ENCODE measurements around the gene GAL3ST2. TPM values are rescaled to one million over a fixed set of nuclear protein-coding genes. Genes with fewer than 3 reads are reported as not detected.

GAL3ST2 gene
- total RNA-seq, 4 donors from 2014 or later, result 0.21 to 0.29 TPM; not detected in 2

DNA sequence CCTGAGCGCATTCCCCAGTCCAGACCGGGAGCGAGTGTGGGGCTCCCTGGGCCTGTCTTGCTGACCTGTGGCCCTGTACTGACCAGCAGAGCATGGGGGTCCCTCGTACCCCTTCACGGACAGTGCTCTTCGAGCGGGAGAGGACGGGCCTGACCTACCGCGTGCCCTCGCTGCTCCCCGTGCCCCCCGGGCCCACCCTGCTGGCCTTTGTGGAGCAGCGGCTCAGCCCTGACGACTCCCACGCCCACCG, 37.7 kb downstream of the GAL3ST2 start:
- intact Hi-C loops (cut with DNase I; ENCODE audit: low total_unique reads), result no loop called here
- no peaks in the 10 kb centered on the region for H3K36me3 ChIP-seq
- TF ChIP-seq POLR2A (IDR thresholded peaks at IDR 0.05), result no peak
- no peak for TF ChIP-seq CTCF (IDR thresholded peaks at IDR 0.05)
- no peaks in the 10 kb centered on the region for H3K27me3 ChIP-seq
- no peak overlapping the region for H3K4me3 ChIP-seq
- H3K9me3 ChIP-seq, result no peaks in the 10 kb centered on the region
- DNase-seq, result no peak
- no peak overlapping the region for H3K27ac ChIP-seq
- H3K4me1 ChIP-seq, result no peaks in the 10 kb centered on the region

GRCh38 chr2:241814643-241815476, 38.2 kb downstream of the GAL3ST2 start:
- DNase-seq, result no peak
- Histone ChIP-seq H3K4me1 (no peaks in the 10 kb centered on the region), H3K27me3 (no peaks in the 10 kb centered on the region), H3K4me3 (no peak overlapping the region), H3K36me3 (no peaks in the 10 kb centered on the region), H3K27ac (no peak overlapping the region), H3K9me3 (no peaks in the 10 kb centered on the region)
- intact Hi-C loops (cut with DNase I; ENCODE audit: low total_unique reads), result no loop called here
- TF ChIP-seq POLR2A (IDR thresholded peaks at IDR 0.05) (no peak), CTCF (IDR thresholded peaks at IDR 0.05) (no peak)

DNA sequence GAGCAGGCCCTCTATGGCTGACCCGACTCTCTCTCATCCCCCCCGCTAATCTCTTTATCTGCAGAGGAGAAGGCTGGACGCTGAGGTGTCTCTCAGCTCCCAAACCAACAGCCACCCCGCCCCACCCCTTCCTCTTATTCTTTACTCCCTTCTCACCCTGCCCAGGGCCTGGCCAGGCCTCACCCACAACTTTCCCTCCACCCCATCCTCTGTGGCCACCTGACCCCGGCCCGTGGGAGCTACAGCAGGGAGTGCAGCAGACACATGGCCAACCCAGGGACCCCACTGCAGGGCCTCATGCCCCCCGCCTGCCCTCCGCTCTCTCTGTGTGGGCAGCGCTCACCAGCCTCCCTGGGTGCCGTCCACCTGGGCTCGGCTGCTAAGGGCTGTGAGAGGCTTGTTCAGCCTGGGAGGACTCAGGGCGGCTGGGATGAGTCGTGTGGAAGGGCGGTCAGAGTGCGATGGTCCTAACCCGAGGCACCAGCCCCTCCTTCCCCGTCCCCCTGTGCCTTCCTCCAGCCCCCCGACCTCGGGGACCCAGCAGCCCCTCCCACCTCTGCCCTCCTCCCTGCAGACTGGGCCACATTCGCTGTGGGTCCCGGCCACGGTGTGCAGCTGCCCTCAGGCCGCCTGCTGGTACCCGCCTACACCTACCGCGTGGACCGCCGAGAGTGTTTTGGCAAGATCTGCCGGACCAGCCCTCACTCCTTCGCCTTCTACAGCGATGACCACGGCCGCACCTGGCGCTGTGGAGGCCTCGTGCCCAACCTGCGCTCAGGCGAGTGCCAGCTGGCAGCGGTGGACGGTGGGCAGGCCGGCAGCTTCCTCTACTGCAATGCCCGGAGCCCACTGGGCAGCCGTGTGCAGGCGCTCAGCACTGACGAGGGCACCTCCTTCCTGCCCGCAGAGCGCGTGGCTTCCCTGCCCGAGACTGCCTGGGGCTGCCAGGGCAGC, 39.1 kb downstream of the GAL3ST2 start:
- DNase-seq, result no peak
- intact Hi-C loops (cut with DNase I; ENCODE audit: low total_unique reads), result no loop called here
- H3K9me3 ChIP-seq, result no peaks in the 10 kb centered on the region
- TF ChIP-seq POLR2A (IDR thresholded peaks at IDR 0.05), result no peak
- no peak for TF ChIP-seq CTCF (IDR thresholded peaks at IDR 0.05)
- no peak overlapping the region for H3K27ac ChIP-seq
- H3K36me3 ChIP-seq, result no peaks in the 10 kb centered on the region
- no peak overlapping the region for H3K4me3 ChIP-seq
- H3K27me3 ChIP-seq, result no peaks in the 10 kb centered on the region
- no peaks in the 10 kb centered on the region for H3K4me1 ChIP-seq

DNA sequence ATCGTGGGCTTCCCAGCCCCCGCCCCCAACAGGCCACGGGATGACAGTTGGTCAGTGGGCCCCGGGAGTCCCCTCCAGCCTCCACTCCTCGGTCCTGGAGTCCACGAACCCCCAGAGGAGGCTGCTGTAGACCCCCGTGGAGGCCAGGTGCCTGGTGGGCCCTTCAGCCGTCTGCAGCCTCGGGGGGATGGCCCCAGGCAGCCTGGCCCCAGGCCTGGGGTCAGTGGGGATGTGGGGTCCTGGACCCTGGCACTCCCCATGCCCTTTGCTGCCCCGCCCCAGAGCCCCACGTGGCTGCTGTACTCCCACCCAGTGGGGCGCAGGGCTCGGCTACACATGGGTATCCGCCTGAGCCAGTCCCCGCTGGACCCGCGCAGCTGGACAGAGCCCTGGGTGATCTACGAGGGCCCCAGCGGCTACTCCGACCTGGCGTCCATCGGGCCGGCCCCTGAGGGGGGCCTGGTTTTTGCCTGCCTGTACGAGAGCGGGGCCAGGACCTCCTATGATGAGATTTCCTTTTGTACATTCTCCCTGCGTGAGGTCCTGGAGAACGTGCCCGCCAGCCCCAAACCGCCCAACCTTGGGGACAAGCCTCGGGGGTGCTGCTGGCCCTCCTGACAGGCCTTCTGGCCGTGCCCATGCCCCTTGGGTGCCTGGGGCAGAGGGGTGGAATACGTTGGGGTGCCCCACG, 40.0 kb downstream of the GAL3ST2 start:
- H3K9me3 ChIP-seq, result no peaks in the 10 kb centered on the region
- H3K4me3 ChIP-seq, result no peak overlapping the region
- no peak for DNase-seq
- no peaks in the 10 kb centered on the region for H3K27me3 ChIP-seq
- no peaks in the 10 kb centered on the region for H3K4me1 ChIP-seq
- no peak for TF ChIP-seq POLR2A (IDR thresholded peaks at IDR 0.05)
- TF ChIP-seq CTCF (IDR thresholded peaks at IDR 0.05), result no peak
- no peaks in the 10 kb centered on the region for H3K36me3 ChIP-seq
- H3K27ac ChIP-seq, result no peak overlapping the region
- intact Hi-C loops (cut with DNase I; ENCODE audit: low total_unique reads), result no loop called here

All from uterus (tissue), 4 donors.